Astrocyte (in vitro differentiated cells and primary cell): ENCODE data around the gene BMPR1A.

Source experiments
- CTCF ChIP-seq: IDR thresholded peaks from 2 replicates; pipeline ENCODE4 v1.5.1; 2011; ENCODE audit warnings: low read depth, mild to moderate bottlenecking, inconsistent platforms, low read length, moderate library complexity; ENCODE audit not compliant: insufficient read depth
- EZH2 ChIP-seq: IDR thresholded peaks from 2 replicates; pipeline ENCODE4 v1.6.1; 2012; ENCODE audit warnings: mild to moderate bottlenecking, low read length, inconsistent platforms; ENCODE audit not compliant: insufficient read depth

- TF ChIP-seq CTCF (no peak), EZH2 (no peak)
Observed at GRCh38 chr10:86918022-86918471, 161.6 kb downstream of the BMPR1A start.
